Loucy (cell line): Measurements from ENCODE around the gene FHOD1.

Experiments used
- H2AFZ ChIP-seq: fragments of 200-600 bp; sonication (generic); 2 replicates; pipeline ENCODE4 v1.6.0; 2016; ENCODE audit warnings: antibody characterized with exemption, mild to moderate bottlenecking, low read length, moderate library complexity
- H3F3A ChIP-seq: fragments of 200-600 bp; 2 replicates; pipeline ENCODE4 v1.6.0; 2016; ENCODE audit warnings: antibody characterized with exemption, low read depth, mild to moderate bottlenecking
- H3K27me3 ChIP-seq: fragments of 200-600 bp; sonication (generic); 2 replicates; pipeline ENCODE4 v1.6.1; 2014; ENCODE audit warnings: low read length, mild to moderate bottlenecking; ENCODE audit not compliant: insufficient read depth, poor library complexity, severe bottlenecking
- H3K36me3 ChIP-seq: fragments of 200-600 bp; sonication (generic); 2 replicates; pipeline ENCODE4 v1.6.1; 2016; ENCODE audit warnings: low read length; ENCODE audit not compliant: insufficient read depth
- H3K4me1 ChIP-seq: fragments of 200-600 bp; sonication (generic); 2 replicates; pipeline ENCODE4 v1.5.1; 2014; ENCODE audit warnings: low read length, mild to moderate bottlenecking; ENCODE audit not compliant: insufficient read depth, poor library complexity, severe bottlenecking
- H3K4me2 ChIP-seq: fragments of 200-600 bp; sonication (generic); 2 replicates; pipeline ENCODE4 v1.6.0; 2014; ENCODE audit warnings: antibody characterized with exemption, low read length, low read depth, mild to moderate bottlenecking; ENCODE audit not compliant: poor library complexity, severe bottlenecking
- H3K4me3 ChIP-seq: fragments of 200-600 bp; sonication (generic); 2 replicates; pipeline ENCODE4 v1.5.1; 2014; ENCODE audit warnings: low read length, mild to moderate bottlenecking, mixed read lengths; ENCODE audit not compliant: poor library complexity, severe bottlenecking
- H3K79me2 ChIP-seq: fragments of 200-600 bp; sonication (generic); 2 replicates; pipeline ENCODE4 v1.6.1; 2014; ENCODE audit warnings: low read length; ENCODE audit not compliant: insufficient read depth
- H3K9ac ChIP-seq: fragments of 200-600 bp; sonication (generic); 2 replicates; pipeline ENCODE4 v1.6.0; 2014; ENCODE audit warnings: mild to moderate bottlenecking, low read depth, low read length, moderate library complexity; ENCODE audit not compliant: poor library complexity, severe bottlenecking
- H3K9me2 ChIP-seq: fragments of 200-600 bp; sonication (generic); replicated peaks from 2 replicates; pipeline ENCODE4 v1.6.1; 2016; ENCODE audit warnings: low read depth, low read length, mixed read lengths
- H3K9me3 ChIP-seq: fragments of 200-600 bp; sonication (generic); 2 replicates; pipeline ENCODE4 v1.6.1; 2014; ENCODE audit warnings: mild to moderate bottlenecking, antibody characterized with exemption, low read length, low read depth; ENCODE audit not compliant: insufficient read depth
- H4K20me1 ChIP-seq: fragments of 200-600 bp; sonication (generic); 2 replicates; pipeline ENCODE4 v1.6.0; 2014; ENCODE audit warnings: antibody characterized with exemption, low read length, mild to moderate bottlenecking; ENCODE audit not compliant: insufficient read depth, poor library complexity, severe bottlenecking
- EZH2phosphoT487 ChIP-seq: fragments of 200-600 bp; IDR thresholded peaks from 2 replicates; pipeline ENCODE4 v1.6.1; 2018; ENCODE audit warnings: antibody characterized with exemption, mild to moderate bottlenecking, moderate library complexity, borderline replicate concordance
- TF ChIP-seq, protein P1 (sequence below): fragments of 200-600 bp; sonication (generic); conservative IDR thresholded peaks from 2 replicates; pipeline ENCODE4 v1.5.1; 2014; ENCODE audit warnings: mild to moderate bottlenecking, antibody characterized with exemption, low read length

Gene FHOD1

GRCh38 chr16:67294171-67294757 is 47.0 kb upstream of the FHOD1 start:
- Histone ChIP-seq H2AFZ (no peak overlapping the region), H3K4me3 (no peak overlapping the region), H3K9ac (no peak overlapping the region), H3K36me3 (no peaks in the 10 kb centered on the region), H3K9me3 (no peaks in the 10 kb centered on the region), H4K20me1 (no peaks in the 10 kb centered on the region), H3K4me2 (no peak overlapping the region), H3F3A (no peaks in the 10 kb centered on the region), H3K27me3 (no peaks in the 10 kb centered on the region), H3K79me2 (no peaks in the 10 kb centered on the region), H3K9me2 (no peaks in the 10 kb centered on the region), H3K4me1 (peaks cover 15% of the 10 kb centered on the region)
- no peak for TF ChIP-seq EZH2phosphoT487
- TF ChIP-seq, protein P1, sequence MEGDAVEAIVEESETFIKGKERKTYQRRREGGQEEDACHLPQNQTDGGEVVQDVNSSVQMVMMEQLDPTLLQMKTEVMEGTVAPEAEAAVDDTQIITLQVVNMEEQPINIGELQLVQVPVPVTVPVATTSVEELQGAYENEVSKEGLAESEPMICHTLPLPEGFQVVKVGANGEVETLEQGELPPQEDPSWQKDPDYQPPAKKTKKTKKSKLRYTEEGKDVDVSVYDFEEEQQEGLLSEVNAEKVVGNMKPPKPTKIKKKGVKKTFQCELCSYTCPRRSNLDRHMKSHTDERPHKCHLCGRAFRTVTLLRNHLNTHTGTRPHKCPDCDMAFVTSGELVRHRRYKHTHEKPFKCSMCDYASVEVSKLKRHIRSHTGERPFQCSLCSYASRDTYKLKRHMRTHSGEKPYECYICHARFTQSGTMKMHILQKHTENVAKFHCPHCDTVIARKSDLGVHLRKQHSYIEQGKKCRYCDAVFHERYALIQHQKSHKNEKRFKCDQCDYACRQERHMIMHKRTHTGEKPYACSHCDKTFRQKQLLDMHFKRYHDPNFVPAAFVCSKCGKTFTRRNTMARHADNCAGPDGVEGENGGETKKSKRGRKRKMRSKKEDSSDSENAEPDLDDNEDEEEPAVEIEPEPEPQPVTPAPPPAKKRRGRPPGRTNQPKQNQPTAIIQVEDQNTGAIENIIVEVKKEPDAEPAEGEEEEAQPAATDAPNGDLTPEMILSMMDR, result no peak

DNA sequence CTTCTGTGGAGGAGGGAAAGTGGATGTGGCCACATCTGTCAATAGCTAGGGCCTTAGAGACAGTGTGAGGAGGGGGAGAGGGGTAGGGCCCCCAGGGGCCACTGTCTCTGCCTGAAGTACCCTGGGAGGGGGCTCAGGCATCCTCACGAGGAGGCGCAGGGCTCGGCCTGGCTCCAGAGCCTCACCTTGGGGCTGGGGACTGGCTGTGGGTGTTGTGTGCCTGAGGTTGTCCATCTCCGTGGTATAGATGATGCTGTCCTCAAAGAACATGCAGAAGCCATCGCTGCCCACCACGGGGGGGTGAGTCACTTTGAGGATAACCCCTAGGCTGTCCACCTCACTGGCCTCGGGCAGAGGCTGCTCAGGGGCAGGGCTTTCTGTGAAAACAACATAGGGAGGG is 44.2 kb upstream of the FHOD1 start:
- Histone ChIP-seq H3K27me3 (no peaks in the 10 kb centered on the region), H3F3A (no peaks in the 10 kb centered on the region), H3K4me2 (no peak overlapping the region), H4K20me1 (no peaks in the 10 kb centered on the region), H3K36me3 (peaks cover 9% of the 10 kb centered on the region; the same call in 1 of the 2 replicates), H3K79me2 (no peaks in the 10 kb centered on the region), H3K9ac (peak overlapping the region; percentile 37), H3K9me2 (no peaks in the 10 kb centered on the region), H2AFZ (no peak overlapping the region), H3K9me3 (no peaks in the 10 kb centered on the region), H3K4me1 (peaks cover 22% of the 10 kb centered on the region), H3K4me3 (no peak overlapping the region)
- no peak for TF ChIP-seq EZH2phosphoT487
- TF ChIP-seq, protein P1, result no peak

GRCh38 chr16:67287960-67288359 is 40.7 kb upstream of the FHOD1 start:
- Histone ChIP-seq H3K27me3 (no peaks in the 10 kb centered on the region), H3K36me3 (peaks cover 18% of the 10 kb centered on the region; the same call in 1 of the 2 replicates), H3F3A (no peaks in the 10 kb centered on the region), H2AFZ (no peak overlapping the region), H3K4me1 (peaks cover 22% of the 10 kb centered on the region), H3K4me2 (no peak overlapping the region), H3K9me2 (no peaks in the 10 kb centered on the region), H3K9ac (no peak overlapping the region), H4K20me1 (no peaks in the 10 kb centered on the region), H3K4me3 (no peak overlapping the region), H3K79me2 (no peaks in the 10 kb centered on the region), H3K9me3 (no peaks in the 10 kb centered on the region)
- TF ChIP-seq EZH2phosphoT487, result no peak
- TF ChIP-seq, protein P1, result no peak
